GM12892 (cell line): ENCODE measurements around the gene ARF6. TPM values are rescaled to one million over a fixed set of nuclear protein-coding genes. Genes with fewer than 3 reads are reported as not detected.

Experiments
- DNase-seq: peaks from one replicate; pipeline ENCODE4 v3.0.0; 2011; ENCODE audit not compliant: insufficient read length
- FAIRE-seq: peaks from 2 replicates; lab custom pipeline; 2011; peaks lifted over from hg19 to GRCh38; lab: Jason Lieb, UNC
- POLR2A ChIP-seq: IDR thresholded peaks from 2 replicates; pipeline ENCODE4 v1.6.1; 2011; ENCODE audit warnings: low read depth, low read length, control low read depth
- POLR2AphosphoS5 ChIP-seq: IDR thresholded peaks from 2 replicates; pipeline ENCODE4 v1.6.1; 2011; ENCODE audit warnings: low read depth, low read length, control low read depth
- TAF1 ChIP-seq: IDR thresholded peaks from 2 replicates; pipeline ENCODE4 v1.6.1; 2011; ENCODE audit warnings: low read depth, mild to moderate bottlenecking, control low read depth, low read length, borderline replicate concordance
- polyA plus RNA-seq: library from polyadenylated mRNA; unstranded; fragments of >200 nt; gene quantifications from one replicate; pipeline ENCODE4 v1.2.1, GENCODE V29; 2012; ENCODE audit warnings: missing spikeins, inconsistent platforms; ENCODE audit not compliant: missing spikeins

The ARF6 gene
- 56.2 TPM for polyA plus RNA-seq

- TF ChIP-seq TAF1 = peak; percentile 76
- TF ChIP-seq POLR2A = peak; percentile 95
- TF ChIP-seq POLR2AphosphoS5 = peak; percentile 88
- DNase-seq (peak; percentile 89), FAIRE-seq (peak; percentile 93)
Measured at GRCh38 chr14:49892636-49893308, at the start of gene ARF6. ARF6 (plus strand) TSS chr14:49893082; CDS start chr14:49893737, 655 bp downstream.

GRCh38 chr14:49849213-49849847 lies 43.6 kb upstream of the ARF6 start:
- FAIRE-seq (no peak), DNase-seq (no peak)
- no peak for TF ChIP-seq TAF1
- TF ChIP-seq POLR2A = no peak
- TF ChIP-seq POLR2AphosphoS5 = no peak

- no peak for TF ChIP-seq POLR2AphosphoS5
- TF ChIP-seq POLR2A = no peak
- no peak for TF ChIP-seq TAF1
- DNase-seq = no peak
- FAIRE-seq = no peak
Measured at GRCh38 chr14:49851813-49852212, 41.1 kb upstream of the ARF6 start.

GRCh38 chr14:49852301-49853157 lies 40.4 kb upstream of the ARF6 start, which contains the start of gene NEMF:
NEMF (minus strand) TSS chr14:49852788; CDS start chr14:49852753, 35 bp downstream.
- FAIRE-seq = peak; percentile 92
- TF ChIP-seq POLR2AphosphoS5 = peak; percentile 92
- TF ChIP-seq POLR2A = peak; percentile 85; the same call in 1 of the 2 replicates
- TF ChIP-seq TAF1 = peak; percentile 76

GRCh38 chr14:49853158-49853477 lies 39.8 kb upstream of the ARF6 start:
- FAIRE-seq (no peak), DNase-seq (no peak)
- TF ChIP-seq POLR2AphosphoS5 (no peak), POLR2A (no peak), TAF1 (no peak)

More at GRCh38 chr14:49852301-49853157, 40.4 kb upstream of the ARF6 start, which contains the start of gene NEMF:
- DNase-seq = peak; percentile 64

- FAIRE-seq (no peak), DNase-seq (no peak)
- TF ChIP-seq TAF1 (no peak), POLR2A (no peak), POLR2AphosphoS5 (no peak)
Measured at GRCh38 chr14:49853572-49854375, 39.1 kb upstream of the ARF6 start.

GRCh38 chr14:49857427-49858003 lies 35.4 kb upstream of the ARF6 start:
- no peak for FAIRE-seq
- no peak for DNase-seq
- TF ChIP-seq POLR2A (no peak), TAF1 (no peak), POLR2AphosphoS5 (no peak)

- no peak for TF ChIP-seq POLR2A
- TF ChIP-seq TAF1 = no peak
- no peak for TF ChIP-seq POLR2AphosphoS5
- DNase-seq = no peak
- no peak for FAIRE-seq
Measured at GRCh38 chr14:49858383-49858782, 34.5 kb upstream of the ARF6 start.

- FAIRE-seq = no peak
- DNase-seq = no peak
- TF ChIP-seq TAF1 = no peak
- no peak for TF ChIP-seq POLR2A
- no peak for TF ChIP-seq POLR2AphosphoS5
Measured at GRCh38 chr14:49860988-49861698, 31.7 kb upstream of the ARF6 start.

- TF ChIP-seq POLR2AphosphoS5 = peak; percentile 67; the same call in 1 of the 2 replicates
- TF ChIP-seq TAF1 = no peak
- peak; percentile 49; the same call in 1 of the 2 replicates for TF ChIP-seq POLR2A
- FAIRE-seq (peak; percentile 81), DNase-seq (no peak)
Measured at GRCh38 chr14:49861699-49862088, 31.2 kb upstream of the ARF6 start.
